Measurements from ENCODE around the gene PRDM2.
"Not testable (repeated sequence)": the region's sequence is repeated elsewhere in the genome, so short reads cannot be mapped to it uniquely, and the experiment has no call there.

The PRDM2 gene

DNA sequence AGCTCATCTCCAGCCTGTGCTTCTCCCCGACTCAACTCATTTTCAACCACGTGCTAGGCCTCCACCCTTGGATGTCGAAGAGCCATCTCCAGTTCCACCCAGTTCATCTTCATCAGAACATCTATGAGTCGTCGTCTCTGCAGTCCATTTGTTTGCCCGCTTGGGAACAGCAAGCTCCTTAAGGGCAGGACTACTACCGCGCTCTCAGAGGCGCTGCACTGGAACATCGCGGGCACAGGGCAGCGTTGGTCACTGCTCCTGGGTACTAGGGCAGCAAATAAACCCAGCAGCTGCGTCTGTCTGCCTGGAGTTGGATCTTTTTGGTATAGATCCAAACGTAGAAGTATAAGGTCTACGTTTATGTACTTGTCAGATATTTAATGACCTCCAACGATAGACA is 478 bp upstream of the PRDM2 start:
- DNase-seq = peak in 1 of 2 donors; percentile 6

GRCh38 chr1:13700521-13701270 is 708 bp downstream of the PRDM2 start:
- peak; percentile 73 to 74 for DNase-seq

DNA sequence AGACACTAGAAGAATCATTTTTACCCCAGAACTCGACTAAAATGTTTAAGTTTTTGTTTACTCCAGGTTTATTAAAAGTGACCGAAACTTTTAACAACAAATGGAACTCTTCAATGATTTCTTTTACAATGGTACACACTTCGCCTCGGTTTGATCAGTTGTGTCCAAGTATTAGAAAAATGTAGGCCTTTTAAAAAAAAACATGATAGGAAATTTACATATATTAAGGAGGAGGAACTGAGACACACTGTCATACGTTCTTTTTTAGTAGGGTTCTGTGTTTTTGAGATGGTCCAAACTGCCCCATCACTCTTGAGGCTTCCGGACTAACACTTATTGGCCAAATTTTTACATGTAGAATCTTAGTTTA is 1.3 kb downstream of the PRDM2 start:
- DNase-seq = peak in 1 of 2 donors; percentile 44

DNA sequence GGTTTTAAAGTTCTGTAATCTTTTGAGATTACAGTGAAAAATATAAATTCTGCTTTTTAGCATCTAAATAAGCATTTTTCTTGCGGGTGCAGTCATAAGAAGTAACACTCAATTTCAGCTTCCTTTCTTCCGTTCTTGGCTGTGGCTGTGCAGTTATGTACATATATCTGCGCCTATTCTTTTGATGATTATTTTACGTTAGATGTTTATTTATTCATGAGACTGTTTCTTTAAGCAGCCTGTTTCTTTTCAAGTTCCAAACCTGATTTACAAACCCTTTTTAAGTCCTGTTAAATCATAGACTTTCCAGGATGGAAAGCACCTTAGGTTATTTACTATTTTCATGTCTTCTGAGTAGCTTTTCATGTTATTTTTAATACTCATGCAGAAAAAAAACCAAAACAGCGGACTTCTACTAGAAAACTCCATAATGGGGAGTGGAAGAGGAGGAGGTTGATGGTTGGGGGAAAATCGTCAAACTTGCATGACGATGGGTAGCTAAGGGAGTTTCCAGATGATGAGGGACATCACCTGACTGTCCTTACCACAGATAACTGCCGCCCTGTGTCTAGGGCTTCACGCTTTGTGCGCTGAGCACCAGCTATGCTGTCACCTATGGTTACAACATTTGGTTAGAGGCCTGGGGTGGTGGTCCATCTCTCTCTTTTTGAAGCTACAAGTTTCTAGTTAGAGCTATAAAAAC is 2.6 kb downstream of the PRDM2 start:
- DNase-seq = peak; percentile 91

DNA sequence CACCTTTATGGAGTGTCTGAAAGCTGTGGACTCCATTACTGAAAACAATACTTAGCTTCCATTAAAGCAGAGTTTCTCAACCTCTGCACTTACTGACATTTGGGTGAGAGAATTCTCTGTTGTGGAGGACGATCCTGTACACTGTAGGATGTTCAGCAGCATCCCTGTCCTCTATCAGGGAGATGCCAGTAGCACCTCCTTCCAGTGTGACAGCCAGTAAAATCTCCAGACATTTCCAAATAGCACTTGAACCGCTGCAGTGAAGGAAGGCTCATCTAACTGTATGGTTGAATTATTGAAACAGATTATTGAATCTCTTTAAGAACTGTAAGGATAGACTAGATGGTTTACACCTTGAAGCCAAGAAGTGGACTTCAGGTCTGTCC is 3.1 kb downstream of the PRDM2 start:
- DNase-seq = no peak

DNA sequence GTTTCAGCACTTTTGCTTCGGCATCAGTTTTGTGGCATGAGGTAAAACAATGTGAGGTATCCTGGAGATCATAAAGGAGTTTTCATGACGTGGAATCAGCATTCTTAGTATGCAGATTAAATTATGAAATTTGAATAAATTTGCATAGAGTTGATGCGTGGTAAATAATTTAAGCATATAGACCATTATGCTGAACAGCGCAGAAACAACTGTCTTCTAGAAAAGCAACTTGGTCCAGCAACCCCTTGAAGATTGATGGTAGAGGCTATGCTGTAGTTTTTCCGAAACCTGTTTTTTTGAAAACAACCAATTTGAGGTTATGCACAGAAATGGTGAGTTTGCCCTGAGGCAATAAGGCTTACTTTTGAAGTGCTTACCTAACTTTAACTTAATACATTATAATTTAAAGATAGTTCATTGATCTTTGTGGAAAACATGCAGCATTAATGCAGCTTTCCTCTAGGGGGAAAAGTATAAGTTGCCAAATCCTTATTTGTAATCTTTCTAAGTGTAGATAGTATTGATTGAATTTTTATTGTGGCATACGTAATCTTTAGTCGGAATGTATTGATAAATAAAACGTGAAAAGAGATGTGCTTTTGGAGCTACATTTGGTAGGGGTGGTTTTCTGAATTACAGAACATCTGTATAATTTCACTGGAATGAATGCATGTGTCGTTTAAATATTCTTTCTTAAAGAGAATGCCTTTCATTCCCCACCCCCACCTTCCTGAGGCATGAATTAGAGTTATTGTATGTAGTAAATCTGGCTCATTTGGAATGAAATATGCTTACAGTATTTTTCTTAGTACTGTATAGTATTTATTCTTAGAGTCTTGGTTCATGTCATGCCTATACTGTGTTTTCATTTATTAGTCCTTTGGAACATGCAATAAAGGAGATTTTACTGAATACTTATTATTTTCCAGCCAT is 3.8 kb downstream of the PRDM2 start:
- DNase-seq = no peak

DNA sequence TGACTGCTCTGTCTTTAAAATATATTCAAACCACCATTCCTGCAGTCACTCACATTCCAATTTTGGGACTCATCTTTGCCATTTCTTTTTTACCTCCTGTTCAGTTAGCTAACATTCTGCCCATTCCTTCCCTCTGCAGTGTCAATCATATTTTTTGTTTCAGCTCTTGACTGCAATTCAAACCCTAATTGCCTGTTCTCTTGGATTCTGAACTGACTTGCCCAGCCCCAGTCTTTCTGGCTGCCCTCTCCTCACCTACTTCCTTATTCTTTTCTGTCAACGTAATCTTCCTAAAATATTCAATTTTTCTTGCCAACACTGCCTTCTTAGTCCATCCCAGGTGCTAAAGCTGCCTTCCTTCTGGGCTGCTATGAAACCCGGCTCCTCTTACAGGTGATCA is 6.1 kb downstream of the PRDM2 start:
- DNase-seq = no peak

DNA sequence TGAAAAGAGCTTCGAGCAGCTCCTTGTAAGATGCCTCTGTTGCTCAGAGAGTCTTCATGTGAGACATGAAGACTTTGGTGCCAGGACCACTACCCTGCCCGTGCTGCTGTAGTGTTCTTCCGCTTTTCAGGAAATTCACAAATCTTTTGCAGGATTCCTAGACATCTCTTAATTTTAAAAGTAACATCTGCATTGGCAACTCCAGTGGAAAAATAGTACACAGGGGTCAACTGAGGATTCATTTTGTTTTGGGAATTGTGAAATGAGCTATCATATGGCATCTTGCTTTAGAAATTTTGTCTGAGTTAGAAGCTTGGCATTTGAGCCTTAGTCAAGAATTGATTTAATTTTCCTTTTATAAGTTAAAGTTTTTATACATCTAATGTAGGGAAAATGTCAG is 7.2 kb downstream of the PRDM2 start:
- no peak for DNase-seq

- no peak for DNase-seq
Observed at GRCh38 chr1:13708380-13708982, 8.5 kb downstream of the PRDM2 start.

GRCh38 chr1:13710086-13710485 is 10.1 kb downstream of the PRDM2 start:
- DNase-seq = no peak

DNA sequence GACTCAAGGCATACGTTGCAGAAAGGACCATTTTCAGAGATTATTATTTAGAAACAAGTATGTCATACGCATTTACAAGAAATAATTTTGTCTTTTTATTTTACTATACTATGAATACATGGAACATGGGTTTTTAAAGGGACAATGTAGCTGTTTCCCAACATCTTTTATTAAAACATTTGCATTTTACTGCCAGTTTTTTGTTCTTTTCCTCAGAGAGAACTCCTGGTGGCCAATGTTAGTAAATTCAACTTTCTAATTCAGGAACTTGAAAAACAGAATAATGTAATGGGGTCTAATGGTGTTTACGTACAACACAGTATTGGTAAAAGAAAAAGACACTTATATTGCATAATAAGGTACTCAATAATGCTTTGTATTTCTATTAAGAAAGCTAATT is 14.9 kb downstream of the PRDM2 start:
- no peak for DNase-seq

GRCh38 chr1:13715616-13716287 is 15.8 kb downstream of the PRDM2 start:
- DNase-seq = not testable (repeated sequence)

GRCh38 chr1:13722808-13723360 is 22.9 kb downstream of the PRDM2 start:
- DNase-seq = no peak

DNA sequence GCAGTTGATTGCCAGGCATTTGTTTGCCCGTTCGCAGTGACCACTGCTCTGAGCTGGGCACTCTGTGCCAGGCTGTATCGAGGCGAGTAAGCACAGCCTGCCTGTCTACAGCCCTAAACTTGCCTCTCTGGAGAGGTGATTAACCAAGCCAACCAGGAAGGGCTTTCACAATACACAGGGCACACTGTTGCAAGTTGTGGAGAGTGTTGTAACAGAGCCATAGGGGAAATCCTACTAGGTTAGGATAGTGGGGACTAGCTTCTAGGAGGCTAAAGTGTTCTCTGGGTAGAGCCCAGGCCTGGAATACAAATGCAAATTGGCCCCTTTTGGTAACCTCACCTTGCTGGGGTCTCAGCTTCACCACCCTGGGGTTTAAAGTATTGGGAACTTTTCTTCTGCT is 23.8 kb downstream of the PRDM2 start:
- peak in 1 of 2 donors; percentile 47 for DNase-seq

DNA sequence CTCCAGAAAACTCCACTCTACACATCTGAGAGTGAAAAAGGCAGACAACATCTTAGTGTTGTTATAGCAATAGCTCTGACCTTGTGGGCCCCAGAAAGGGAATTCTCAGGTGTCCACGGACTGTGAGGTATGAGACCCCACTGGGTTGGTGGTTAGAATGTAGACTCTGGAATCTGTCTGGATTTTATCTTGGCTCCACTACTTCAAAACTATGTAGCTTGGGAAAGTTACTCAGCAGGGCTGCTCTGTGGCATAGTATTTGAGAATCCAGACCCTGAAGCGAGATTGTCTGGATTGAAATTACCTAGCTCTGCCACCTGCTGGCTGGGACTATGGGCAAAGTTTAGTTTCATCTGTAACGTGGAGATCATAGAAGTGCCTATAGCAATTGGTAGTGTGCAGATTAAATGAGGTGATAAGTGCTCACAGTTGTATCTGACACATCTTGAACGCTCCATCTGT is 25.8 kb downstream of the PRDM2 start:
- peak; percentile 71 to 76 for DNase-seq

DNA sequence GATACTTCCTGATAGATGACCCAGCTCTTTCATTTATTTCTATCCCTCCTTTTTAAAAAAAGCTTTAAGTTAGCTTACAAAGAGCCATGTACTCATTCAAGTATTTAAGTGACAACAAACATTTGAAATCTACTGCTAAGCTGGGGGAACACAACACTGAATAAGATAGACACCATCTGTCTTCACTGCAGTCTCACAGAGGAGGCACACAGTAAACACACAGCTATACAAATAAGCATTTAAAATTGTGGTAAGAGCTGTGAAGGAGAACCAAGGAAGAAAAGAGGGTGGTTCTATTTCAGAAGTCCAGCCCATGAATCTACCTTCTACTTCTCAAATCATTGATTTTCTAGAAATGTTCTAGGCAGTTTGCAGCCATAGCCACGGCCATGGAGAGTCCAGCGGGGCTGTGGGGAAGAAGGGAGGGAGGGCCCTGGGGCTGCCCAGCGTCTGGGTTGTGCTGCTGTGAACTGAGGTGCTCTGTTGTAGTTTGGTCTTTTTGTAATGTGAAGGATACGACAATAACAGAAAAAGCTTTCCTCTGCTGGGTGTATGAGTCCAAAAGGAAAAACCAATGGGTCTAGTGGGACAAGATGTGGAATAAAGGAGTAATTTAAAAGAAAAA is 28.2 kb downstream of the PRDM2 start:
- no peak for DNase-seq

DNA sequence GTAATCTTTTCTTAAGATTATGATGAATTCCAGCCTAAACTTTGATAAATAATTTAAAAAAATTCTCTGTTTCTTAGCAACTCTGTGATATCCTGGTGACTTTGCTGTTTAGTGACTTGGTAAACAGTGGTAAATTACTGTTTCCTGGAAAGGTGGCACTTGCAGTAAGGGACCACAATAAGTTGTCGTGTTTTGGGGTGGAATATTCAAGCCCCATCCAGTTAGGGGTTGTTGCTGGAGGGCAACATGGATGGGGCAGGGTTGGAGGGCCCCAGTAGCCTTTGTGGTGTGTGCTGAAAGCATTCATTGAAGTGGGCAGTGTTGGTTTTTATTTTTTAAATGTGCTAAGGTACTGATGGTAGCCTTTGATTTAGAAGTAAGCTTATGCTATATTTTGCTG is 30.3 kb downstream of the PRDM2 start:
- peak in 1 of 2 donors; percentile 45 for DNase-seq

GRCh38 chr1:13730751-13731482 is 30.9 kb downstream of the PRDM2 start:
- DNase-seq = peak; percentile 90 to 94

DNA sequence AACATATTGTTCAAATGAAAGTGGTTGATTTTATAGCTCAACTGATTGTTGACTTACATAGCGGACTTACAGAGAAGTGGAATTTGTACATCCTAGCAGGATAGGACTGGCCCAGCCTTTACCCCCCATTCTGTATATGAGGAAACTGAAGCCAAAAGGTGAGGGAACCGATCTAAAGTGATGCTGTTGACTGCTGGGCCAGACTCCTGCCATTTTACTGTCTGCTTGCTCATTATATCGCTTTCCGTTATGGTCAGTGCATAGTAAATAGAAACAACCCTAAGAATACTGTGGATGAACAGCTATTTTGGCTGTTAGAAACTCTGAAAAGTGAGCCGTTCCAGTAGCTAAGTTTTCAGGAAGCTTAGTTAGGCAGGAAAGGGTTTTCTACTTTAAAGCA is 31.9 kb downstream of the PRDM2 start:
- no peak for DNase-seq

- DNase-seq = peak; percentile 51 to 70
Observed at GRCh38 chr1:13732971-13733667, 33.1 kb downstream of the PRDM2 start.
